Bronchial epithelial cell (primary cell): ENCODE results near the gene C12orf75. TPM values are rescaled to one million over a fixed set of nuclear protein-coding genes. Genes with fewer than 3 reads are reported as not detected.

ENCODE experiments used
- DNase-seq: peaks from one replicate; pipeline ENCODE4 v3.0.0-alpha.2; 2010; ENCODE audit warnings: low read depth
- FAIRE-seq: peaks from 2 replicates; lab custom pipeline; 2011; peaks lifted over from hg19 to GRCh38; lab: Jason Lieb, UNC
- H3K27me3 ChIP-seq: 2 replicates; pipeline ENCODE4 v1.5.1; 2011; ENCODE audit warnings: low read length; ENCODE audit not compliant: control insufficient read depth, insufficient read depth
- H3K36me3 ChIP-seq: 2 replicates; pipeline ENCODE4 v1.5.1; 2011; ENCODE audit warnings: low read length; ENCODE audit not compliant: control insufficient read depth, insufficient read depth
- H3K4me3 ChIP-seq: 2 replicates; pipeline ENCODE4 v1.5.1; 2011; ENCODE audit warnings: mild to moderate bottlenecking, low read depth, low read length, control low read depth
- CTCF ChIP-seq: IDR thresholded peaks from 2 replicates; pipeline ENCODE4 v1.5.1; 2011; ENCODE audit warnings: mild to moderate bottlenecking, moderate library complexity, low read length, control low read depth, inconsistent platforms; ENCODE audit not compliant: insufficient read depth, severe bottlenecking
- total RNA-seq: library from RNA; depleted of rRNA; stranded (reverse); fragments of >200 nt; gene quantifications from 2 replicates; pipeline ENCODE4 v1.2.1, GENCODE V29; 2014

The C12orf75 gene
- total RNA-seq, 1 donor from 2014 or later, result 11.8 TPM

GRCh38 chr12:105332925-105333324, 2.4 kb downstream of the C12orf75 start:
- no peak for TF ChIP-seq CTCF
- no peaks in the 10 kb centered on the region for H3K36me3 ChIP-seq
- no peak overlapping the region for H3K4me3 ChIP-seq
- DNase-seq (no peak), FAIRE-seq (no peak)
- no peaks in the 10 kb centered on the region for H3K27me3 ChIP-seq

DNA sequence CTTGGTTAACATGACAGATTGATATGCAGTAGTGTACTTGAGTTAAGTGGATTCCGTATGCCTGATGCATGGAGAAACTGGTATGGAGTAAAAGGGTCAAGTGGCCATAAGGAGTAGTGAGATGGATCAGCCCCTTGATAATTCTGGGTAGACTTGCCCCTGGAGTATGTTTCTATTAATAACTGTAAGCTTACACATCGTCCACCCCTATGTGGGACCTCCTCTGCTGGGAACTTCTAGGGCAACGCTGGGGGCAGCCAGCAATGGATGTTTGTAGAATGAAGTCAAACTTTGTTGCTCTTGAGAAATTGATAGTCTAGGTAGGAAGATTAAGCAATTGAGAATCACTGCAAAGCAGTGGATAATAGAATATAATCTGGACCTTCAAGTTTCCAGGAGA, 3.5 kb downstream of the C12orf75 start:
- no peaks in the 10 kb centered on the region for H3K27me3 ChIP-seq
- H3K36me3 ChIP-seq, result no peaks in the 10 kb centered on the region
- no peak for FAIRE-seq
- no peak for TF ChIP-seq CTCF
- H3K4me3 ChIP-seq, result no peak overlapping the region
- no peak for DNase-seq

GRCh38 chr12:105334582-105334981, 4.1 kb downstream of the C12orf75 start:
- TF ChIP-seq CTCF, result no peak
- FAIRE-seq (no peak), DNase-seq (peak; percentile 75)
- Histone ChIP-seq H3K36me3 (no peaks in the 10 kb centered on the region), H3K27me3 (no peaks in the 10 kb centered on the region), H3K4me3 (no peak overlapping the region)

DNA sequence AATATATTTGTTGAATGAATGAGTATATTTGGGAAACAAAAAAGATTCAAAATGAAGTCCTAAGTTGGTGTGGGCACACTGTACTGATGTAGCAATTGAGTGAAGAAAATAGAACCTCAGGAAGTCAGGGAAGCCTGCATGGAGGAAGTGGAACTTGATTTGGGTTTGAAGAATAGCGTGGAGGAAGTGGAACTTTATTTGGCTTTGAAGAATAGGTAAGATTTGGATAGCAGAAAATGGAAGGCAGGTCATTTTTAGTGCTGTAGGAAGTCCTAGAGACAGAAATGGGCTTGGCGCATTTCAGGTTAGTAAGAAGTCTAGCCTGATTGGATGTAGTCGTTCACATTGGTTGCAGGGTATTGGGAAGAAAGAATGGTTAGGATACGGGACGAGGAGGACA, 5.4 kb downstream of the C12orf75 start:
- H3K27me3 ChIP-seq, result no peaks in the 10 kb centered on the region
- TF ChIP-seq CTCF, result no peak
- no peaks in the 10 kb centered on the region for H3K36me3 ChIP-seq
- no peak overlapping the region for H3K4me3 ChIP-seq
- FAIRE-seq (no peak), DNase-seq (no peak)

DNA sequence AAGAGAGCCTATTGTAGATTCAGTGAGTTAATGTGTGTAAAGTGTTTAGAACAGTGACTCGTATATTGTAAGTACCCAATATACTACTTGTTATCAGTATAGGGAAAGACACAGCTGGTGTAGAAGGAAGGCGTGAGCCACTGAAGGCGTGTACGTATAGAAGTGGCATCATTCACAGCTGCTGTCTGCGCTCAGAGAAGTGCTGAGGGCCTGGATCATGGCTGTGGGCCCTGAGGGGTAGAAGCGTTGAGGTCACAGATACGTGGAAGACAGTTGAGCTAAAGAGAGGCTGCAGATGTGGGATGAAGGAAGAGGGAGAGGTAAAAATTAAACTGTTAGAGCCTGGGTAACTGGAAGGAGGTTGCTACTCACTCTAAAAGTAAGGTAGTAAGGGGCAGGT, 5.9 kb downstream of the C12orf75 start:
- no peak for TF ChIP-seq CTCF
- FAIRE-seq, result no peak
- DNase-seq, result no peak
- H3K4me3 ChIP-seq, result no peak overlapping the region
- no peaks in the 10 kb centered on the region for H3K27me3 ChIP-seq
- no peaks in the 10 kb centered on the region for H3K36me3 ChIP-seq

DNA sequence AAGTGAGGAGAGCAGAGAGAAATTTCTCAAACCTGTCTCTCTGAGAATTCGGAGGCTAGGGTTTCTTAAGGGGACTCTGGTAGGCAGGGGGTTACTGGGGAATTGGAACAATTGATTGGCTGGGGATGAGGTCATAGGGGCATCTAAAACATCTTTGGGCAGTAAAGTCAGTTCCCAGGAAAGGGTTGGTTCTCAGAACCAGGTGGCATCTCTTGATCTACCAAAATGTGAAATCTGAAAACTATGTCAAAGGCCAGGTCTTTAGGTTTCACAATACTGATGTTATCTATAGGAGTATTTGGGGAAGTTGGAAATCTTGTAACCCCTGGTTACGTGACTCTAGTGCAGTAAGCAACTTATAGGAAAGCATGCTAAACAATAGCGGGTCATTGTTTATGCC, 6.9 kb downstream of the C12orf75 start:
- no peak for FAIRE-seq
- no peaks in the 10 kb centered on the region for H3K36me3 ChIP-seq

More for the DNA sequence above, 6.9 kb downstream of the C12orf75 start:
- Histone ChIP-seq H3K27me3 (no peaks in the 10 kb centered on the region), H3K4me3 (no peak overlapping the region)
- no peak for TF ChIP-seq CTCF
- DNase-seq, result no peak
